GM12801 (cell line): ENCODE results near the gene CCDC201.

Source experiments
- TF ChIP-seq, protein P1 (sequence below): IDR thresholded peaks from one replicate; pipeline ENCODE4 v1.5.1; 2011; ENCODE audit warnings: control low read depth; ENCODE audit not compliant: insufficient read length; ENCODE audit errors: extremely low read depth

Gene CCDC201

DNA sequence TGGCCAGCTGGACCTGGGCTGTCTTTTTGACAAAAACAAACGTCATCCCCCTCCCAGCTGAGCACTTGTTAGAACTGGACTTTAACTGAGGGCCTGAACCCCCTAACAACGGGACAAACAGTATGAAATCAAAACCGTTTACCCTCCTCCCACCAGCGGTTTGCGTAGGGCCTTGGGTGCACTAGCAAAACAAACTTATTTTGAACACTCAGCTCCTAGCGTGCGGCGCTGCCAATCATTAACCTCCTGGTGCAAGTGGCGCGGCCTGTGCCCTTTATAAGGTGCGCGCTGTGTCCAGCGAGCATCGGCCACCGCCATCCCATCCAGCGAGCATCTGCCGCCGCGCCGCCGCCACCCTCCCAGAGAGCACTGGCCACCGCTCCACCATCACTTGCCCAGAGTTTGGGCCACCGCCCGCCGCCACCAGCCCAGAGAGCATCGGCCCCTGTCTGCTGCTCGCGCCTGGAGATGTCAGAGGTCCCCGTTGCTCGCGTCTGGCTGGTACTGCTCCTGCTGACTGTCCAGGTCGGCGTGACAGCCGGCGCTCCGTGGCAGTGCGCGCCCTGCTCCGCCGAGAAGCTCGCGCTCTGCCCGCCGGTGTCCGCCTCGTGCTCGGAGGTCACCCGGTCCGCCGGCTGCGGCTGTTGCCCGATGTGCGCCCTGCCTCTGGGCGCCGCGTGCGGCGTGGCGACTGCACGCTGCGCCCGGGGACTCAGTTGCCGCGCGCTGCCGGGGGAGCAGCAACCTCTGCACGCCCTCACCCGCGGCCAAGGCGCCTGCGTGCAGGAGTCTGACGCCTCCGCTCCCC lies 15.5 kb upstream of the CCDC201 start, which contains the start of gene IGFBP1:
Gene IGFBP1, plus strand, starts transcription at position 304 of the 808 bp plus-strand sequence. Its CDS starts 165 bp downstream, at position 469.
- TF ChIP-seq, protein P1, sequence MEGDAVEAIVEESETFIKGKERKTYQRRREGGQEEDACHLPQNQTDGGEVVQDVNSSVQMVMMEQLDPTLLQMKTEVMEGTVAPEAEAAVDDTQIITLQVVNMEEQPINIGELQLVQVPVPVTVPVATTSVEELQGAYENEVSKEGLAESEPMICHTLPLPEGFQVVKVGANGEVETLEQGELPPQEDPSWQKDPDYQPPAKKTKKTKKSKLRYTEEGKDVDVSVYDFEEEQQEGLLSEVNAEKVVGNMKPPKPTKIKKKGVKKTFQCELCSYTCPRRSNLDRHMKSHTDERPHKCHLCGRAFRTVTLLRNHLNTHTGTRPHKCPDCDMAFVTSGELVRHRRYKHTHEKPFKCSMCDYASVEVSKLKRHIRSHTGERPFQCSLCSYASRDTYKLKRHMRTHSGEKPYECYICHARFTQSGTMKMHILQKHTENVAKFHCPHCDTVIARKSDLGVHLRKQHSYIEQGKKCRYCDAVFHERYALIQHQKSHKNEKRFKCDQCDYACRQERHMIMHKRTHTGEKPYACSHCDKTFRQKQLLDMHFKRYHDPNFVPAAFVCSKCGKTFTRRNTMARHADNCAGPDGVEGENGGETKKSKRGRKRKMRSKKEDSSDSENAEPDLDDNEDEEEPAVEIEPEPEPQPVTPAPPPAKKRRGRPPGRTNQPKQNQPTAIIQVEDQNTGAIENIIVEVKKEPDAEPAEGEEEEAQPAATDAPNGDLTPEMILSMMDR = no peak

DNA sequence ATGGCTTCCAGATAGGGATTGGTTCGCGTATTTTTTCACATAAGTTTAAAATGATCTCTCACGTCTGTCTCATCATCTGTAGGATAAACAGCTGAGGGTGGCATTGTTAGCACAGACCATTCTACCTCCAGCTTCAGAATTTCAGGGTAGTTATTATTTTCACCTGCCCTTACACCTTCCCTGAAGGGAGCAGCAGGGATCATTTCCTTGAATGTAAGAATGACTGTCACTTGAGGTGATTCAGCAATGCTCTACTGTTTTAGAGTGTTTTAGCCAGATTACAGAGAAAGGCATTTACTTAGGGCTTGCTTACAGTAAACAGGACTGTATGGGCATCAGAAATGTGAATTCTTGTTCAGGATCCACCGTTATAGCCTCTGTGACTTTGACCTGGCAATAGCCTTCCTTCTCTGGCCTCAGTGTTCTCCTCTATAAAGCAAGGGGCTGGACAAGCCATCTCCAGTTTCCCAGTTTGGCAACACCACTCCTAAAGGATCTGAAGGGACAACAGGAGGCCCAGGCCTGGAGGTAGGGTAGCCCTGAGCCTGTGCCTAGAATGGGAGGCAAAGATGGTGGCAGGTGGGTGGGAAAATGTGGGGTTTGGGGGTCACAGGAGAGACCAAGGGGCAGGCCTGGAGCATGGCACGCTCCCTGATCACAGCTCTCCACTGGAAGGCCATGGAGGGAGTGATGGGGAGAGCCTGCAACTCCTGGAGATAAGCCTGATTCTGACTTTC lies 14.2 kb upstream of the CCDC201 start:
- TF ChIP-seq, protein P1 = no peak

DNA sequence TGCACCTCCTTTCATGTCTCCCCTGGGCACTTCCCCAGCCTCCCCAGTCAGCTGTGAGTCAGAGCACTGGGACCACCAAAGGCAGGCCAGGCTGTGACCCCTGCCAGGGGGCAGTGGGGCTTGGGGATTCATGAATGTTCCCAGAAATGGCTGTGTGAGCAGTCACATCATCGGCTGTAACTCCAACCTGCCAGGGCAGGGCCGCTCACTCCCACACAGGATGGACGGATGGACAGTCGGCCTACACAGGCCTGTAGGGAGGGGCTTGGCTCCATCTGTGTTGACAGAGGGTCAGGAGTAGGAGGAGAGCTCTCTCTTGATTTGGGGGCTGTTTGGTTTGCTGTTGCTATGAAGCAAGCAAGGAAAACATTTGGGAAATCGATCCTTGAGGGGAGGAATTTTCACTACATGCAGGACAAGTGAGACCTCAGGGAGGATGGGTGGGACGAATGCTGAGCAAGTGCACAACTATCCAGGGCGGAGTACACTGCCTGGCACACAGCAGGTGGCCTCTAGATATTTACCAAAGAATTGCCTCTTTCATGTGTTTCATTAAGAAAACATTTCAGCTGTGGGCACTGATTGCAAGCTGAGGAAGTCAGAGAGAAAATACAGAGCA lies 12.5 kb upstream of the CCDC201 start:
- TF ChIP-seq, protein P1 = no peak

DNA sequence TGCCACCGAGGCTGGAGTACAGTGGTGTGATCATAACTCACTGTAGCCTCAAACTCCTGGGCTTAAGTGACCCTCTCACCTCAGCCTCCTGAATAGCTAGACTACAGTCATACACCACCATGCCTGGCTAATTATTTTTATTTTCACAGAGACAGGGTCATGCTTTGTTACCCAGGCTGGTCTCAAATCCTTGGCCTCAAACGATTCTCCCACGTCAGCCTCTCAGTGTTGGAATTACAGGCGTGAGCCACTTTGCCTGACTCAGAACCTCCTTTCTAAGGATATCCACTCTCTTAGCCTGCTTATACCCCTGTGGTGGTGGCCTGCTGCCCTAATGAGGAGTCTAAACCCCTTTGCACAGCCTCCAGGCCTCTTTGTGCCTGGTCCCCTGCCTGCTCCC lies 11.3 kb upstream of the CCDC201 start:
- TF ChIP-seq, protein P1 = no peak

DNA sequence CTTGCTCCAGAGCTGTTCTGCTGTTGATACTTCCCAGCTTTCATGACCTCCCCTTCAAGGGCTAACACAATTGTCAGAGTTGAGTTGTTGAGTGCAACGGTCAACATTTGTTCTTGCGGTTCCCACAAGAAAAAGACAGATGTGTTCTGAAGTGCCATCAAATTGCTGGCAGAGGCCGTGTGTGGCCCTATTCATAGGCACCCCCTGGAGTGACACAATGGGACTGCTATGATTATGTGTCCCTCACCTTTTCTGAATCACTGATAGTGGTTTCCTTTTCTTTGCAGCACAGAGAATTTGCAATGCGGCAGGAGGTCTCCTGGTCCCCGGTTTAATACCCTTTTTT lies 9.6 kb upstream of the CCDC201 start:
- TF ChIP-seq, protein P1 = no peak

DNA sequence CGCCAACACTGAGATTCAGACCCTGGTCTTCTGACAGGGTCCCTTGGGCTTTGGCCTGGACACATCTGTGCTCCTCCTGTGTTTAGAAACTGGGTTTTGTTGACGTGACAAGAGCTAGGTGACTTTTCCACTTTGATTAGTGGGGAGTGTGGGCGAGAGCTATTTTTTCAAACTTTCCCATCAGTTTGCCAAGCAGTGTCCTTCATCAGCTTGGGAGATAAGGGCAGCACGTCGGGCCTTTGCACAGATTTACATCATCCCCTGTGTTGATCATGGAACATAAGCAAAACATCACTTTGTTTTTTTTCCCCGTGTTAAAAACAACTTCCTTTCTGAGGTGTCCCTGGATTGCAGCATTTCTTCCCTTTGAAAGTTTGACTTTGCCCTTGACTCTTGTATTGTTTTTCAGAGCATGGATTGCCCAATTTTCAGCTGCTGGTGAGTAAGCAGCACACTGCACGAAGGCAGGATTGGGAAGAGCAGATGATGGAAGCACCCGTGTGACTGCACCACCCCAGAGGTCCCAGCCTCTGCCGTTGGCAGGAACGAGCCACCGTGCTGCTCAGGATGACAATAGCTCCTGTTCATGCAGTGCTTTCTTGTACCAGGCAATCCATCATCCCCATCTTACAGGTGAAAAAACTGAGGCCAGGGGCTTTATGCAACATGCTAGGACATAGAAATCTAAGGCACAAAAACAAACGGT lies 9.0 kb upstream of the CCDC201 start:
- TF ChIP-seq, protein P1 = no peak
